Measurements from ENCODE around the gene GLIS1.

- TF ChIP-seq GABPA (IDR thresholded peaks at IDR 0.05; ENCODE audit: borderline replicate concordance, insufficient read depth, low read length), result no peak
- TF ChIP-seq EZH2 (IDR thresholded peaks at IDR 0.05; ENCODE audit: low read depth, low read length, severe bottlenecking), result no peak
- TF ChIP-seq CTCF (IDR thresholded peaks at IDR 0.05; ENCODE audit: control extremely low read depth in 1 of 3, insufficient read depth in 1 of 3, low read depth in 1 of 3, low read length in 3 of 3), result no peak
- no peak for TF ChIP-seq SP1 (IDR thresholded peaks at IDR 0.05; ENCODE audit: low read depth, low read length)
Observed at GRCh38 chr1:53551428-53551995, 187.5 kb downstream of the GLIS1 start.

Measured in H1 (cell line).